ENCODE results near the gene EPS8L2. TPM values are rescaled to one million over a fixed set of nuclear protein-coding genes. Genes with fewer than 3 reads are reported as not detected.

The EPS8L2 gene
- total RNA-seq, 1 experiment from 2014 or later = 10.6 TPM

DNA sequence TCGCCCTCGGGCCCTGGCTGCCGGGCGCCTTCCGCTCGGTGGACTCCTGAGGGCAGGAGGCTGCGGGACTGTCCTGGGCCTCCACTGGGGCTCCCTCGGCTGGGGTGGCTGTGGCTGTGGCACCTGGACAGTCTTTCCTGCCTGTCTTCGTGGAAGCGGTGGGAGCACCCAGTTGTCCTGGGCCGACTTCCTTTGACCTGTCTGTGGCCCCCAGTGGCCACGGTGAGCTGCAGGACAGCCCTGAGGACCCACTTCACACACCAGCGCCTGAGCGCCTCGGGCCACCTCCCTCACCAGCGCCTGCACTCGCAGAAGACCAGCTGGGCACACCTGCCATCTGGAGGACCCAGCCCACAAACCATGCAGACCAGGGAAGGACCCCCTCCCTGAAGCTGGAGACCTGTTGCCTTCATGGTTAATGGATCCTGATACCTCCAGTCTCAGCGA is 1.8 kb upstream of the EPS8L2 start:
- DNase-seq (ENCODE audit: low read depth) = no peak

DNA sequence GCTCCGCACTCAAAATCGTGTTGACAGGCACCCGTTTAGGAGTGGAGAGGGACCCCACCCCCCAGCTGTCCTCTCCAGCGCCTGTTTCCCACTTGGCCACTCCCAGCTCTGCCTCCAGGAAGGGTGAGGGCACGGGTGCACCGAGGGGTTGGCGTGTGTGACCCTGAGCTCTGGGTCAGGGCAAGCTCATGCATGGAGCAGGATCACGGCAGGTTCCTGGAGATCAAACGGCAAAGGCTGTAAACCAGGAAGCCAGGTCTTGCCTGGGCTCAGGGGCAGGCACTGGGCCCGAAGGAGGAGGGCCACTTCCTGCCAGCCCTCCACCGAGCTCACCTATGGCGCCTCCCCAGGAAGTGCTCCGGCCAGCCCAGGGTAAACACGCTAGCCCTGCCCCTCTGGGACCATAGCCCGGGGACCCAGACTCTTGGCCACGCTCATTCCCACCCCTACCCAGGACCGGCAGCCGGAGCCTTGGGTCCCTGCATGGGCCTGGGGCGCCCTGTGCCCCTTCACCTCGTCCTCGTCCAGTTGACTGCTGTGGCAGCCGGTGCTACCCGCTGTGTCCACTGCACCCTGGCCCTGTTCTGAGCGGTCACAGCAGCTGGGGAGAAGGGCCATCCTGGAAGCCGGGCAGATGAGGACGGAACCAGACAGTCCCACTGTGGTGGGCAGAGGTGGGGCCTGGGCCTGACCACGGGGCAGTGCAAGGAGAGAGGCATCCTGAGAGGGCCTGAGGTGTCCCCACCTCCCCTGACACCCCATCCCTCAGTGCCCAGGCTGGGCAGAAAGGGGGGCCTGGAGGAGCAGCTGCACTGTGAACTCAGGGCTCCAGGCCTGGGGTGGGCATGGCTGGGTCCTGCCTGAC is 1.0 kb upstream of the EPS8L2 start:
- DNase-seq (ENCODE audit: low read depth) = no peak

- peak; percentile 67 for DNase-seq (ENCODE audit: low read depth)
Measured at GRCh38 chr11:706439-706956, 467 bp downstream of the EPS8L2 start.

GRCh38 chr11:706957-707816 is 1.2 kb downstream of the EPS8L2 start:
- no peak for DNase-seq (ENCODE audit: low read depth)

DNA sequence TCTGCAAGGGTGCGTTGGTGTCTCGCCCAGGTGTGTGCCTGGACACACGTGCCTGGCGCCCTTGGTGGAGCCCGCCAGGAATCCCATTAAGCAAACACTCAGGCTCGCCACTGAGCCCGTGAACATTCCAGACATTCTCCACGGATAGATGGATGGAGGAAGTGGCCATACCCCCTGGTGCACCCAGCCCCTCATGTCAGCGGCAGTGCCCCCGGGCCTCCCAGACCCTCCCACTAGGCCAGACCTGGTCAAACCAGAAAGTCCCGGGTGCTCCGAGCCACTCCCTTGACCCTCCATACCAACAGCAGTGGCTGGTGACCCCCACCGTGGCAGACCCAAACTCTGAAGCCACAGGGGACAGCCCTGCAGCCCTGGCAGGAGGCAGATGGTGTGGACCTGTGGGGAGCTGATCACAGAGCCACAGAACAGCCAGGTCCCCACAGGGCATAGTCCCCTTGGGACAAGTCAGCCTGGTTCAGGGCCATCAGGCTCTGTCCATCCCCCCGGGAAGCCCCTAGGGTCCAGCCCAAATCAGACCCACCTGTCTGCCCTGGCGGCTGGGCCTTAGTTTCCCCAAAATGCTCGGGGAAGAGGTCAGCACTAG is 1.9 kb downstream of the EPS8L2 start:
- DNase-seq (ENCODE audit: low read depth) = peak; percentile 55

- DNase-seq (ENCODE audit: low read depth) = no peak
Measured at GRCh38 chr11:708511-708910, 2.5 kb downstream of the EPS8L2 start.

DNA sequence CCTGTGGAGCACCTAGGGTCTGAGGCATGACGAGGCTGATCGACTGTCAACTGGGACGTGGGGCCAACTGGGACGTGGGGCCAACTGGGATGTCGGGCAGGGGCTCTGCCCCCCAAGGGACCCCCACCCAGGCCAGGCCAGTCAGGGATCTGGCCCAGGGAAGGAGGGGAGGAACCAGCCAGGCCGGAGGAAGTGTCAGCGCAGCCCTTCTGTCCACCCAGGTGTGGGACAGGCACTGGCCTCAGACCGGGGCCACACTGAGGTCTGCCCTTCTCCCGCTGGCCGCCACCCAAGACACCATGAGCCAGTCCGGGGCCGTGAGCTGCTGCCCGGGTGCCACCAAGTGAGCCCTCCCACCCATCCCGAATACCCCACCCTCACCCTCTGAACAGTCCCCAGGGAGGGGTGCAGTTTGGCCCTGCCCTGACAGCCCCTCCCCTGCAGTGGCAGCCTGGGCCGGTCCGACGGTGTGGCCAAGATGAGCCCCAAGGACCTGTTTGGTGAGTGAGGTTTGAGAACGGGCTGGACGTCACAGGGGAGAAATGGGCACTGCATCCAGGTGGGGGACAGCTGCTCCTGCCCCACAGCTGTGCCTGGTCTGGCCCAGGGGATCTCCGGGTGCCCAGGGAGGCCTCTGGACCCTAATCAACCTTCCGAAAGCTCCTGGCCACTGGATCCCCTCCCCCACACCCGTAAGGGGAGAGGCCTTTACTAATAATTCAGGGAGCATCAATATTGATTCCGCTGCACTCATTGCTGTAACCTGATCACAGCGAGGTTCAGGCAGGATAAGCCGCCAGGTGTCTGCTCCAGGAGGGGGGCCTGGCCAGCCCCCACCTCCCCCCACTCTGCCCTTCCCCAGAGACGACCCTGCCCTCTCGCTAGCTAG is 3.3 kb downstream of the EPS8L2 start:
- DNase-seq (ENCODE audit: low read depth) = no peak

DNA sequence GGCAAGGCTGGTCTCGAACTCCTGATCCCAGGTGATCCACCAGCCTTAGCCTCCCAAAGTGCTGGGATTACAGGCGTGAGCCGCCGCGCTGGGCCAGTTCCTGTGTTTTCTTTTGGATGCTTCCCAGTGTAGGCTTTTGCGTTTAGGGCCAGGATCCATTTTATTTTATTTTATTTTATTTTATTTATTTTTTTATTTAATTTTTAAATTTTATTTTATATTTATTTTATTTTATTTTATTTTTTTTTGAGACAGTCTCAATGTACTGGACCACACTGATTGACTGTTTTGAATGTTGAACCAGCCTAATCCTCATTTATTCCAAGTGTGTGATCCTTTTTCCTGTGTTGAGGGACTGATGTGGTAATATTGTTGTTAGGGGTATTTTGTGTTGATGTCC is 8.4 kb downstream of the EPS8L2 start:
- no peak for DNase-seq (ENCODE audit: low read depth)

- no peak for DNase-seq (ENCODE audit: low read depth)
Measured at GRCh38 chr11:719214-720016, 13.4 kb downstream of the EPS8L2 start.

- no peak for DNase-seq (ENCODE audit: low read depth)
Measured at GRCh38 chr11:720017-720641, 14.1 kb downstream of the EPS8L2 start.

- DNase-seq (ENCODE audit: low read depth) = peak; percentile 43
Measured at GRCh38 chr11:720642-721246, 14.7 kb downstream of the EPS8L2 start.

GRCh38 chr11:721247-721740 is 15.3 kb downstream of the EPS8L2 start:
- DNase-seq (ENCODE audit: low read depth) = no peak

DNA sequence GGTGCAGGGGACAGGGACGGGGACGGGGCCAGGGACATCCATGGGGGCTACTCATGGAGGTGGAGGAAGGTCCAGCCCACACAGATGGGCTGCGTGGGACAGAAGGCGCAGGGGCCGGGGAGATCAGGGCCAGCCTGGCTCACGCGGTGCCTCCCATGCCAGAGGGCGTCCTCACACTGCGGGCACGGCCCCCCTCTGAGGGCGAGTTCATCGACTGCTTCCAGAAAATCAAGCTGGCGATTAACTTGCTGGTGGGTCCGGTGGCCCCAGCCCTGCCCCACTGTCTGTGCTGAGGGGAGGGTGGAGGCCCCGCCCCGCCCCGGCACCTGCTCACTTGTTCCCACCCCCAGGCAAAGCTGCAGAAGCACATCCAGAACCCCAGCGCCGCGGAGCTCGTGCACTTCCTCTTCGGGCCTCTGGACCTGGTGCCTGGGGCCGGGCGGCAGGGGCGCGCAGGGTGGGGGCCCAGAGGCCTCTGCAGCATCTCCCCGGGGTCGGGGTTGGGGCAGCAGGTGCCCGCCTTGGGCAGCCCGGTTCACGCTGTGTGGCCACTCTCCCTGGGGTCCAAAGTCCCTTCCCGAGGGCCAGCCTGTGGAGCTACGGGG is 15.8 kb downstream of the EPS8L2 start:
- DNase-seq (ENCODE audit: low read depth) = no peak

DNA sequence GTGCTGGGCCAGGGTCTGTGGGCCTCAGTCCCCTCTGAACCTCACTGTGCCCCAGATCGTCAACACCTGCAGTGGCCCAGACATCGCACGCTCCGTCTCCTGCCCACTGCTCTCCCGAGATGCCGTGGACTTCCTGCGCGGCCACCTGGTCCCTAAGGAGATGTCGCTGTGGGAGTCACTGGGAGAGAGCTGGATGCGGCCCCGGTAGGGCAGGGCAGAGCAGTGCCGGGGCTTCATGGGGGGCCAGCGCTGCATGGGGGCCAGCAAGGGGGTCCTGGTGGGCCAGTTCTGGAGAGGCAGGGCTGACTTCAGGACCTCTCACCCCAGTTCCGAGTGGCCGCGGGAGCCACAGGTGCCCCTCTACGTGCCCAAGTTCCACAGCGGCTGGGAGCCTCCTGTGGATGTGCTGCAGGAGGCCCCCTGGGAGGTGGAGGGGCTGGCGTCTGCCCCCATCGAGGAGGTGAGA is 16.3 kb downstream of the EPS8L2 start:
- DNase-seq (ENCODE audit: low read depth) = no peak

DNA sequence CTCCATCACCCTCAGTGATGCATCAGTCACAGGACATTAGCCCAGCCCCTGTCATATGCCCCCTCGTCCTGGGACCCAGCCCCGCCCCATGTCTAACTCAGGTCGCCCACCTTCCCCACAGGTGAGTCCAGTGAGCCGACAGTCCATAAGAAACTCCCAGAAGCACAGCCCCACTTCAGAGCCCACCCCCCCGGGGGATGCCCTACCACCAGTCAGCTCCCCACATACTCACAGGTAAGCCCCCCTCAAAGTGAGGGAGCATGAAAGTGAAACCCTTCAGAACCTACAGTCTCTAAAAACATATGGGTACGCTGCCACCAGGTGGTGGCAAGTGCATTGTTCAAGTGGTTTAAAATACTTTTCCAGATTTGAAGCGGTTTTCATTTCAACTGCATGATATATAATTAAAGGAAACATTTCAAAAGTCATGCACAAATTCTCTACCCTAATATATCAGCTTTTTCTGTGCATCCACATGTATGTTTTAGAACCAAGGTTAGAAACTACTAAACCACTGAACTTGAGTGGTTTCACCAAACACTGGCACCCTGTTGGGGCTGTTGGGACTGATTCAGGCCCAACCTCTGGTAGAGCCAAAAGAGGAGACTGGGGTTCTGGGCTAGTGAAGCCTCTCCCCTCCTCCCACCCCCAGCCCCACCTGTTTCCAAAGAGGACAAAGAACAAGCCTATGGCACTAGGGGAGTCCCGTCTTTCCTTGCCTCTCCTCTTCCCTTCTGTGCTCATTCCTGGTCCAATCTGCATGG is 17.3 kb downstream of the EPS8L2 start:
- DNase-seq (ENCODE audit: low read depth) = peak; percentile 68

DNA sequence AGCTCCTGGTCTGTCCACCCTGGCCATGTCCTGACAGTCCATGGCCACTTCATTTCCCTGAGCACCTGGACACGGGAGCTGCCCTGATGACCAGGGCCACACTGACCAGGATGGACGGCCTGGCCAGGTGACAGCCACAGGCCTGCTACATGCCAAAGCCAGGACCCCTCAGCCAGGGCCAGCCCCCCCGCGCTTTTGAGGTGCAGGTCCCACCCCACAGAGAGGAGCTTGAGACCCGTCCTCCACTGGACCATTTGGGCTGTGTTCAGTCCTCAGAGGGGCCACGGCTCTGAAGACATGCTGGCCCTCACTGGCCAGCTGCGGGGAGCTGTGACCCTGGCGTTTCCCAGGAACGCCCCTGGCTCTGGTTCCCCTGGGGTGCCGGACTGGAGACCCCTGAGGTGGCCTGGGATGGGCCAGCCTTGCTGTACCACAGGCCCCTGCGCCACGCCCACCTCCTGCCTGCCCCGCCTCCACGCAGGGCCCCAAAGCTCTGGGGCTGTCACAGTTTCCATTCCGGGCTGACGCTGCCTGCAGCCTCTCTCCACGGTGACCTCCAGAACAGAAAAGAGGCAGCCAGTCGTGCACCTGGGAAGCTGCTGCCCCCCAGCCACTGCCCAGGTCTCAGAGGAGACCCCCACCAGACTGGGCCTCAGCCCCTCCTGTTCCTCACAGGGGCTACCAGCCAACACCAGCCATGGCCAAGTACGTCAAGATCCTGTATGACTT is 18.2 kb downstream of the EPS8L2 start:
- DNase-seq (ENCODE audit: low read depth) = no peak

- no peak for DNase-seq (ENCODE audit: low read depth)
Measured at GRCh38 chr11:724778-725386, 18.9 kb downstream of the EPS8L2 start.
